Measurements from ENCODE around the gene TRAPPC10.

The TRAPPC10 gene

GRCh38 chr21:43975469-43976098 lies 36.5 kb upstream of the TRAPPC10 start:
- no peak overlapping the region for H3K27ac ChIP-seq (ENCODE audit: low read length)
- no peaks in the 10 kb centered on the region for H3K9me3 ChIP-seq (ENCODE audit: insufficient read depth, low read length)
- no peaks in the 10 kb centered on the region for H3K79me2 ChIP-seq (ENCODE audit: low read length)
- H3K4me2 ChIP-seq (ENCODE audit: low read length), result no peak overlapping the region
- H3K4me1 ChIP-seq (ENCODE audit: low read length), result peaks cover 6% of the 10 kb centered on the region; the same call in 1 of the 2 replicates
- H3K9ac ChIP-seq (ENCODE audit: low read length), result no peak overlapping the region
- no peak overlapping the region for H3K4me3 ChIP-seq (ENCODE audit: low read length)
- peaks cover 13% of the 10 kb centered on the region for H3K36me3 ChIP-seq (replicated peaks; ENCODE audit: low read depth, low read length)
- H3K27me3 ChIP-seq (ENCODE audit: low read depth, low read length), result no peaks in the 10 kb centered on the region
- no peaks in the 10 kb centered on the region for H4K20me1 ChIP-seq (ENCODE audit: insufficient read depth, low read length)
- no peak overlapping the region for H2AFZ ChIP-seq (ENCODE audit: low read depth, low read length)
- TF ChIP-seq CTCF (IDR thresholded peaks at IDR 0.05; ENCODE audit: low read depth, low read length) (peak; percentile 81), EZH2phosphoT487 (IDR thresholded peaks at IDR 0.05; ENCODE audit: low read depth) (no peak)

GRCh38 chr21:43976661-43977060 lies 35.4 kb upstream of the TRAPPC10 start:
- TF ChIP-seq EZH2phosphoT487 (IDR thresholded peaks at IDR 0.05; ENCODE audit: low read depth) (no peak), CTCF (IDR thresholded peaks at IDR 0.05; ENCODE audit: low read depth, low read length) (no peak)
- Histone ChIP-seq H3K36me3 (replicated peaks; ENCODE audit: low read depth, low read length) (peaks cover 12% of the 10 kb centered on the region), H3K4me1 (ENCODE audit: low read length) (peaks cover 6% of the 10 kb centered on the region; the same call in 1 of the 2 replicates), H3K9me3 (ENCODE audit: insufficient read depth, low read length) (no peaks in the 10 kb centered on the region), H3K79me2 (ENCODE audit: low read length) (no peaks in the 10 kb centered on the region), H4K20me1 (ENCODE audit: insufficient read depth, low read length) (no peaks in the 10 kb centered on the region), H3K27ac (ENCODE audit: low read length) (no peak overlapping the region), H3K27me3 (ENCODE audit: low read depth, low read length) (no peaks in the 10 kb centered on the region), H2AFZ (ENCODE audit: low read depth, low read length) (no peak overlapping the region), H3K4me3 (ENCODE audit: low read length) (no peak overlapping the region), H3K9ac (ENCODE audit: low read length) (no peak overlapping the region), H3K4me2 (ENCODE audit: low read length) (no peak overlapping the region)

DNA sequence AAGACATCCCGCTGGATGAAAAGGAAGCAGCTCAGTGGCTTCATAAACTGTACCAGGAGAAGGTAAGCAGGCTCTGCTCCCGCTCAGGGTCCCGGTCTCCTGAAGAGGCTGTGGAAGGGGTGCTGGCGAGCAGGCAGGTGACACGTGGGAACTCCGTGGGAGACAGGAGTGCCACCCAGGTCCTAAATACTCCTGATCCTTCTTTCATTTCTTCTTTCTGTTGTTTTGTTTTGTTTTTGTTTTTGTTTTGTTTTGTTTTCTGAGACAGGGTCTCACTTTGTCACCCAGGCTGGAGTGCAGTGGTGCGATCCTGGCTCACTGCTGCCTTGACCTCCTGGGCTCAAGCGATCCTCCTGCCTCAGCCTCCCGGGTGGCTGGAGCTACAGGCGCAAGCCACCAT lies 34.0 kb upstream of the TRAPPC10 start:
- Histone ChIP-seq H3K36me3 (replicated peaks; ENCODE audit: low read depth, low read length) (peaks cover 16% of the 10 kb centered on the region), H3K9ac (ENCODE audit: low read length) (no peak overlapping the region)
- no peak for TF ChIP-seq EZH2phosphoT487 (IDR thresholded peaks at IDR 0.05; ENCODE audit: low read depth)
- no peak for TF ChIP-seq CTCF (IDR thresholded peaks at IDR 0.05; ENCODE audit: low read depth, low read length)

GRCh38 chr21:43979654-43980053 lies 32.5 kb upstream of the TRAPPC10 start:
- Histone ChIP-seq H3K27ac (ENCODE audit: low read length) (no peak overlapping the region), H3K9me3 (ENCODE audit: insufficient read depth, low read length) (no peaks in the 10 kb centered on the region), H3K27me3 (ENCODE audit: low read depth, low read length) (no peaks in the 10 kb centered on the region), H3K79me2 (ENCODE audit: low read length) (no peaks in the 10 kb centered on the region), H4K20me1 (ENCODE audit: insufficient read depth, low read length) (no peaks in the 10 kb centered on the region), H2AFZ (ENCODE audit: low read depth, low read length) (no peak overlapping the region), H3K9ac (ENCODE audit: low read length) (no peak overlapping the region), H3K36me3 (replicated peaks; ENCODE audit: low read depth, low read length) (peaks cover 16% of the 10 kb centered on the region), H3K4me3 (ENCODE audit: low read length) (no peak overlapping the region), H3K4me2 (ENCODE audit: low read length) (no peak overlapping the region), H3K4me1 (ENCODE audit: low read length) (peaks cover 6% of the 10 kb centered on the region; the same call in 1 of the 2 replicates)
- TF ChIP-seq EZH2phosphoT487 (IDR thresholded peaks at IDR 0.05; ENCODE audit: low read depth), result no peak

More for the DNA sequence above, 34.0 kb upstream of the TRAPPC10 start:
- Histone ChIP-seq H3K4me2 (ENCODE audit: low read length) (no peak overlapping the region), H3K27me3 (ENCODE audit: low read depth, low read length) (no peaks in the 10 kb centered on the region), H3K4me3 (ENCODE audit: low read length) (no peak overlapping the region), H3K79me2 (ENCODE audit: low read length) (no peaks in the 10 kb centered on the region), H3K4me1 (ENCODE audit: low read length) (peaks cover 6% of the 10 kb centered on the region; the same call in 1 of the 2 replicates), H4K20me1 (ENCODE audit: insufficient read depth, low read length) (no peaks in the 10 kb centered on the region), H3K27ac (ENCODE audit: low read length) (no peak overlapping the region), H3K9me3 (ENCODE audit: insufficient read depth, low read length) (no peaks in the 10 kb centered on the region), H2AFZ (ENCODE audit: low read depth, low read length) (no peak overlapping the region)

Measured in OCI-LY3 (cell line).